ENCODE data around the gene LILRB3. TPM values are rescaled to one million over a fixed set of nuclear protein-coding genes. Genes with fewer than 3 reads are reported as not detected.

Gene LILRB3
- total and polyA plus RNA-seq, 7 experiments from 2014 or later = 0.40 to 76.4 (median 2.1) TPM; not detected in 1

- DNase-seq (peak in 8 of 9 donors; percentile 99 to 100 (median 100)), ATAC-seq (peak; percentile 70)
- H3K27ac Mint-ChIP-seq = peak overlapping the region; percentile 97 to 100 (median 99)
- ChIA-PET CTCF (no interaction called here), POLR2A (interaction anchor here (0.6 to 7.0 kb wide), 14 partner anchors 10 to 1464 kb away, joined by 3 to 135 read pairs (median 6); partner anchors contain the start of genes CNOT3, LENG1, MYADM and PRPF31)
- Histone ChIP-seq H3K27ac (ENCODE audit: low read depth, low read length) (peak overlapping the region; percentile 99), H3K9me3 (ENCODE audit: control insufficient read depth in 2 of 3, low read length in 3 of 3) (no peaks in the 10 kb centered on the region), H3K27me3 (ENCODE audit: control insufficient read depth in 2 of 2, insufficient read depth in 2 of 2, low read length in 2 of 2) (no peaks in the 10 kb centered on the region), H3K4me1 (ENCODE audit: control insufficient read depth in 2 of 2, insufficient read depth in 2 of 2, low read length in 2 of 2) (peaks cover 20 to 22% of the 10 kb centered on the region in 2 donors), H3K4me3 (ENCODE audit: low read length) (peak overlapping the region; percentile 89), H3K36me3 (ENCODE audit: control insufficient read depth in 2 of 3, insufficient read depth in 3 of 3, low read length in 3 of 3) (peaks cover 5 to 18% (median 5%) of the 10 kb centered on the region in 3 experiments)
- peaks cover 0 to 2% (median 0%) of the 10 kb centered on the region in 11 donors for H3K9me3 Mint-ChIP-seq
- peaks cover 0 to 2% (median 0%) of the 10 kb centered on the region in 5 donors for H3K27me3 Mint-ChIP-seq
- peaks cover 0 to 20% (median 10%) of the 10 kb centered on the region in 5 donors for H3K36me3 Mint-ChIP-seq
- peak overlapping the region; percentile 90 to 100 (median 93) for H3K4me3 Mint-ChIP-seq
- peaks cover 21 to 47% (median 38%) of the 10 kb centered on the region in 7 donors for H3K4me1 Mint-ChIP-seq
- intact Hi-C loops (cut with micrococcal nuclease) = loop anchor here (1.0 to 10.0 kb wide), 16 partner anchors 10 to 1464 kb away; partner anchors contain the start of genes CNOT3 (in 2 of the 2), LENG8 (in 2 of the 2), MYADM (in 2 of the 2) and NDUFA3 (in 2 of the 2)
Observed at GRCh38 chr19:54190503-54191010, 32.2 kb downstream of the LILRB3 start.

- peak overlapping the region; percentile 97 to 100 (median 99) for H3K27ac Mint-ChIP-seq
- no peaks in the 10 kb centered on the region for H3K27me3 ChIP-seq (ENCODE audit: control insufficient read depth in 2 of 2, insufficient read depth in 2 of 2, low read length in 2 of 2)
- H3K36me3 ChIP-seq (ENCODE audit: control insufficient read depth in 2 of 3, insufficient read depth in 3 of 3, low read length in 3 of 3) = peaks cover 5 to 18% (median 5%) of the 10 kb centered on the region in 3 experiments
- H3K4me1 ChIP-seq (ENCODE audit: control insufficient read depth in 2 of 2, insufficient read depth in 2 of 2, low read length in 2 of 2) = peaks cover 20 to 22% of the 10 kb centered on the region in 2 donors
- ATAC-seq (peak; percentile 73), DNase-seq (peak; percentile 98 to 100 (median 100))
- H3K4me3 Mint-ChIP-seq = peak overlapping the region; percentile 90 to 100 (median 93)
- intact Hi-C loops (cut with micrococcal nuclease) = loop anchor here (1.0 to 10.0 kb wide), 20 partner anchors 10 to 1464 kb away; partner anchors contain the start of genes CNOT3 (in 2 of the 2), LENG8 (in 2 of the 2), MYADM (in 2 of the 2) and NDUFA3 (in 2 of the 2)
- H3K27me3 Mint-ChIP-seq = peaks cover 0 to 2% (median 0%) of the 10 kb centered on the region in 5 donors
- ChIA-PET CTCF (interaction anchor here (0.7 to 2.1 kb wide), 5 partner anchors 8 to 87 kb away, joined by 3 to 6 read pairs (median 4); partner anchors contain the start of genes CNOT3 and LENG1), POLR2A (interaction anchor here (0.7 to 7.0 kb wide), 24 partner anchors 11 to 1465 kb away, joined by 3 to 135 read pairs (median 6); partner anchors contain the start of genes CNOT3, FIZ1, LENG1 and LENG8)
- H3K9me3 ChIP-seq (ENCODE audit: control insufficient read depth in 2 of 3, low read length in 3 of 3) = no peaks in the 10 kb centered on the region
- H3K27ac ChIP-seq (ENCODE audit: low read depth, low read length) = peak overlapping the region; percentile 99
- H3K36me3 Mint-ChIP-seq = peaks cover 0 to 18% (median 5%) of the 10 kb centered on the region in 5 donors
- H3K9me3 Mint-ChIP-seq = peaks cover 0 to 2% (median 0%) of the 10 kb centered on the region in 11 donors
- peaks cover 15 to 47% (median 39%) of the 10 kb centered on the region in 7 donors for H3K4me1 Mint-ChIP-seq
- H3K4me3 ChIP-seq (ENCODE audit: low read length) = peak overlapping the region; percentile 81
Observed at GRCh38 chr19:54189735-54190502, 32.9 kb downstream of the LILRB3 start.

GRCh38 chr19:54189145-54189734 is 33.6 kb downstream of the LILRB3 start, which contains the start of gene MBOAT7:
Gene MBOAT7, minus strand, starts transcription at chr19:54189580. Its CDS starts 1,072 bp downstream, at chr19:54188508.
- Mint-ChIP-seq H3K36me3 (peaks cover 0 to 18% (median 5%) of the 10 kb centered on the region in 5 donors), H3K9me3 (peaks cover 0 to 2% (median 0%) of the 10 kb centered on the region in 11 donors), H3K4me3 (peak within 1 kb of the TSS; percentile 90 to 100 (median 93)), H3K27me3 (peaks cover 0 to 2% (median 0%) of the 10 kb centered on the region in 5 donors), H3K4me1 (peaks cover 15 to 47% (median 39%) of the 10 kb centered on the region in 7 donors), H3K27ac (peak within 1 kb of the TSS; percentile 97 to 100 (median 99))
- Histone ChIP-seq H3K27me3 (ENCODE audit: control insufficient read depth in 2 of 2, insufficient read depth in 2 of 2, low read length in 2 of 2) (no peaks in the 10 kb centered on the region), H3K4me1 (ENCODE audit: control insufficient read depth in 2 of 2, insufficient read depth in 2 of 2, low read length in 2 of 2) (peaks cover 20 to 22% of the 10 kb centered on the region in 2 donors), H3K36me3 (ENCODE audit: control insufficient read depth in 2 of 3, insufficient read depth in 3 of 3, low read length in 3 of 3) (peaks cover 5 to 18% (median 5%) of the 10 kb centered on the region in 3 experiments), H3K27ac (ENCODE audit: low read depth, low read length) (peak within 1 kb of the TSS; percentile 99), H3K4me3 (ENCODE audit: low read length) (peak within 1 kb of the TSS; percentile 81), H3K9me3 (ENCODE audit: control insufficient read depth in 2 of 3, low read length in 3 of 3) (no peaks in the 10 kb centered on the region)
- intact Hi-C loops (cut with micrococcal nuclease) = loop anchor here (1.0 to 2.0 kb wide), 4 partner anchors 11 to 42 kb away; no protein-coding TSS in a partner anchor
- DNase-seq (no peak), ATAC-seq (no peak)
- ChIA-PET POLR2A (interaction anchor here (0.7 to 7.0 kb wide), 22 partner anchors 11 to 1465 kb away, joined by 3 to 135 read pairs (median 6); partner anchors contain the start of genes CNOT3, FIZ1, LENG1 and LENG8), CTCF (interaction anchor here (0.6 to 2.1 kb wide), 8 partner anchors 9 to 184 kb away, joined by 3 to 6 read pairs (median 4); partner anchors contain the start of genes CNOT3 and LENG1)

- intact Hi-C loops (cut with micrococcal nuclease) = loop anchor here in 1 of 2 donors (2.0 kb wide), 1 partner anchor 20 kb away; no protein-coding TSS in a partner anchor
- Mint-ChIP-seq H3K27ac (peak overlapping the region; percentile 52 to 100 (median 82)), H3K27me3 (peaks cover 0 to 2% (median 0%) of the 10 kb centered on the region in 5 donors), H3K9me3 (peaks cover 0 to 2% (median 0%) of the 10 kb centered on the region in 11 donors), H3K4me1 (peaks cover 15 to 42% (median 39%) of the 10 kb centered on the region in 7 donors), H3K36me3 (peaks cover 0 to 14% (median 4%) of the 10 kb centered on the region in 5 donors), H3K4me3 (peak overlapping the region; percentile 77 to 99 (median 90))
- Histone ChIP-seq H3K4me1 (ENCODE audit: control insufficient read depth in 2 of 2, insufficient read depth in 2 of 2, low read length in 2 of 2) (peaks cover 20 to 22% of the 10 kb centered on the region in 2 donors), H3K27me3 (ENCODE audit: control insufficient read depth in 2 of 2, insufficient read depth in 2 of 2, low read length in 2 of 2) (no peaks in the 10 kb centered on the region), H3K36me3 (ENCODE audit: control insufficient read depth in 2 of 3, insufficient read depth in 3 of 3, low read length in 3 of 3) (peaks cover 1 to 13% (median 2%) of the 10 kb centered on the region in 3 experiments), H3K4me3 (ENCODE audit: low read length) (peak overlapping the region; percentile 81), H3K9me3 (ENCODE audit: control insufficient read depth in 2 of 3, low read length in 3 of 3) (no peaks in the 10 kb centered on the region), H3K27ac (ENCODE audit: low read depth, low read length) (peak overlapping the region; percentile 99)
- POLR2A ChIA-PET = interaction anchor here (1.0 to 7.0 kb wide), 11 partner anchors 12 to 73 kb away, joined by 3 to 135 read pairs (median 11); partner anchors contain the start of genes CNOT3, LENG1, PRPF31 and RPS9
- CTCF ChIA-PET = interaction anchor here (0.9 to 2.1 kb wide), 4 partner anchors 20 to 79 kb away, joined by 3 to 6 read pairs (median 4); partner anchors contain the start of genes CNOT3 and LENG1
- no peak for ATAC-seq
- peak in 2 of 9 donors; percentile 73 to 77 for DNase-seq
Observed at GRCh38 chr19:54188215-54188871, 34.5 kb downstream of the LILRB3 start.

- Mint-ChIP-seq H3K36me3 (peaks cover 0 to 9% (median 0%) of the 10 kb centered on the region in 5 donors), H3K4me3 (peak overlapping the region in 8 of 10 donors; percentile 56 to 97 (median 90)), H3K27me3 (peaks cover 0 to 2% (median 0%) of the 10 kb centered on the region in 5 donors), H3K27ac (peak overlapping the region in 5 of 9 donors; percentile 73 to 100 (median 82)), H3K9me3 (peaks cover 0 to 2% (median 0%) of the 10 kb centered on the region in 11 donors), H3K4me1 (peaks cover 7 to 30% (median 28%) of the 10 kb centered on the region in 7 donors)
- no peak for DNase-seq
- intact Hi-C loops (cut with micrococcal nuclease) = no loop called here
- ATAC-seq = no peak
- ChIA-PET CTCF (no interaction called here), POLR2A (interaction anchor here (2.6 to 7.0 kb wide), 2 partner anchors 14 to 28 kb away, joined by 11 to 135 read pairs; partner anchors contain the start of genes LENG1 and RPS9)
- Histone ChIP-seq H3K9me3 (ENCODE audit: control insufficient read depth in 2 of 3, low read length in 3 of 3) (no peaks in the 10 kb centered on the region), H3K4me3 (ENCODE audit: low read length) (no peak overlapping the region), H3K36me3 (ENCODE audit: control insufficient read depth in 2 of 3, insufficient read depth in 3 of 3, low read length in 3 of 3) (peaks cover 0 to 9% (median 0%) of the 10 kb centered on the region in 3 experiments), H3K27me3 (ENCODE audit: control insufficient read depth in 2 of 2, insufficient read depth in 2 of 2, low read length in 2 of 2) (no peaks in the 10 kb centered on the region), H3K27ac (ENCODE audit: low read depth, low read length) (no peak overlapping the region), H3K4me1 (ENCODE audit: control insufficient read depth in 2 of 2, insufficient read depth in 2 of 2, low read length in 2 of 2) (peaks cover 15 to 16% of the 10 kb centered on the region in 2 donors)
Observed at GRCh38 chr19:54186934-54187381, 35.8 kb downstream of the LILRB3 start.
